HEK293 (cell line): Measurements from ENCODE around the gene LRRC70.

Experiments
- CTCF ChIA-PET: fragments of 350-600 bp; formaldehyde crosslinking; extraction: SDS; loops from one replicate; lab custom pipeline; 2021; ENCODE audit warnings: antibody characterized with exemption; lab: Yijun Ruan, JAX
- POLR2A ChIA-PET: fragments of 300-600 bp; formaldehyde crosslinking; extraction: SDS; loops from one replicate; lab custom pipeline; 2020; ENCODE audit warnings: antibody characterized with exemption, inconsistent platforms; lab: Yijun Ruan, JAX
- H3K27ac ChIP-seq: fragments of 200-500 bp; sonication (Bioruptor generic); 2 replicates; pipeline ENCODE4 v1.5.1; 2014; ENCODE audit warnings: low read depth, low read length, control low read depth, inconsistent platforms; ENCODE audit errors: extremely low read depth
- H3K36me3 ChIP-seq, 2 experiments: fragments of 200-500 bp in 1 of 2; sonication (Bioruptor generic) in 1 of 2; 1 replicate in 1 of 2; 2 replicates in 1 of 2; pipeline ENCODE4 v1.5.1; 2014 to 2017; ENCODE audit warnings: inconsistent platforms in 2 of 2, low read length in 2 of 2; ENCODE audit not compliant: control insufficient read depth in 2 of 2, insufficient read depth in 1 of 2
- H3K4me1 ChIP-seq: fragments of 200-500 bp; sonication (Bioruptor generic); 2 replicates; pipeline ENCODE4 v1.5.1; 2014; ENCODE audit warnings: mild to moderate bottlenecking, low read length, inconsistent platforms; ENCODE audit not compliant: control insufficient read depth, insufficient read depth
- H3K4me3 ChIP-seq: 2 replicates; pipeline ENCODE4 v1.5.1; 2011; ENCODE audit warnings: low read depth, mild to moderate bottlenecking, control low read depth, low read length, moderate library complexity
- H3K9me3 ChIP-seq: fragments of 200-500 bp; sonication (Bioruptor generic); 2 replicates; pipeline ENCODE4 v1.5.1; 2014; ENCODE audit warnings: low read depth, low read length, inconsistent platforms; ENCODE audit not compliant: control insufficient read depth, insufficient read depth
- KLF16 ChIP-seq: fragments of 450-650 bp; formaldehyde crosslinking; IDR thresholded peaks from 2 replicates; pipeline ENCODE4 v1.5.1; 2017; ENCODE audit warnings: missing biosample characterization, missing genetic modification characterization
- SCRT1 ChIP-seq: fragments of 450-650 bp; formaldehyde crosslinking; IDR thresholded peaks from 2 replicates; pipeline ENCODE4 v1.5.1; 2016; ENCODE audit warnings: missing biosample characterization, missing genetic modification characterization, borderline replicate concordance
- ZNF132 ChIP-seq: fragments of 450-650 bp; formaldehyde crosslinking; IDR thresholded peaks from 2 replicates; pipeline ENCODE4 v1.5.1; 2017; ENCODE audit warnings: missing biosample characterization, missing genetic modification characterization, borderline replicate concordance
- ZNF366 ChIP-seq: fragments of 450-650 bp; formaldehyde crosslinking; conservative IDR thresholded peaks from 2 replicates; pipeline ENCODE4 v1.5.1; 2016; ENCODE audit warnings: missing biosample characterization, missing genetic modification characterization
- ZNF585B ChIP-seq: fragments of 450-650 bp; formaldehyde crosslinking; IDR thresholded peaks from 2 replicates; pipeline ENCODE4 v1.5.1; 2016; ENCODE audit warnings: missing biosample characterization, missing genetic modification characterization
- ZNF776 ChIP-seq: fragments of 450-650 bp; formaldehyde crosslinking; IDR thresholded peaks from 2 replicates; pipeline ENCODE4 v1.5.0; 2017; ENCODE audit warnings: missing biosample characterization, missing genetic modification characterization, borderline replicate concordance
- ZNF830 ChIP-seq: fragments of 450-650 bp; IDR thresholded peaks from 2 replicates; pipeline ENCODE4 v1.5.0; 2018; ENCODE audit warnings: missing biosample characterization, missing genetic modification characterization, low read depth, mild to moderate bottlenecking, moderate library complexity
- TF ChIP-seq, protein P1 (sequence below): fragments of 450-650 bp; formaldehyde crosslinking; IDR thresholded peaks from 2 replicates; pipeline ENCODE4 v1.5.1; 2016; ENCODE audit warnings: missing biosample characterization, missing genetic modification characterization
- TF ChIP-seq, protein P2 (sequence below): fragments of 450-650 bp; formaldehyde crosslinking; IDR thresholded peaks from 2 replicates; pipeline ENCODE4 v1.5.1; 2016; ENCODE audit warnings: missing biosample characterization, missing genetic modification characterization, low read depth
- TF ChIP-seq, protein P3 (sequence below): sonication (generic); formaldehyde crosslinking; IDR thresholded peaks from 2 replicates; pipeline ENCODE4 v1.8.1; 2022; ENCODE audit warnings: mild to moderate bottlenecking, moderate library complexity, missing genetic modification reagents
- TF ChIP-seq, protein P4 (sequence below): fragments of 450-650 bp; formaldehyde crosslinking; IDR thresholded peaks from 2 replicates; pipeline ENCODE4 v1.5.1; 2016; ENCODE audit warnings: missing biosample characterization, missing genetic modification characterization, low read depth

The LRRC70 gene

DNA sequence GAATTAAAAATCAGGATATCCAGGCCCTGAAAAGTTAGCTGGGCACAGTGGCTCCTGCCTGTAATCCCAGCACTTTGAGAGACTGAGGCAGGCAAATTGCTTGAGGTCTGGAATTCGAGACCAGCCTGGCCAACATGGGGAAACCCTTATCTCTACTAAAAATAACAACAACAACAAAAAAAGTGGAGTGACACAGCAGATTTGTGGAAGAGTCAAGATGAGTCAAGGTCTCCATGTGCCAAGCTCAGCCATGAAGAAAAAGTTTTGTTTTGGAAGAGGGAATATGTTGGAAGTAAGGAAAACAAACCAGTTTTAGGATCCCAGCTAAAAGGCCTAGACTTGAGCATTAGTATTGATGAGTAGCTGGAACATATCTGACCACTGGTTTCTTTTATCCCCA is 14.7 kb downstream of the LRRC70 start (continued):
- TF ChIP-seq, protein P1, sequence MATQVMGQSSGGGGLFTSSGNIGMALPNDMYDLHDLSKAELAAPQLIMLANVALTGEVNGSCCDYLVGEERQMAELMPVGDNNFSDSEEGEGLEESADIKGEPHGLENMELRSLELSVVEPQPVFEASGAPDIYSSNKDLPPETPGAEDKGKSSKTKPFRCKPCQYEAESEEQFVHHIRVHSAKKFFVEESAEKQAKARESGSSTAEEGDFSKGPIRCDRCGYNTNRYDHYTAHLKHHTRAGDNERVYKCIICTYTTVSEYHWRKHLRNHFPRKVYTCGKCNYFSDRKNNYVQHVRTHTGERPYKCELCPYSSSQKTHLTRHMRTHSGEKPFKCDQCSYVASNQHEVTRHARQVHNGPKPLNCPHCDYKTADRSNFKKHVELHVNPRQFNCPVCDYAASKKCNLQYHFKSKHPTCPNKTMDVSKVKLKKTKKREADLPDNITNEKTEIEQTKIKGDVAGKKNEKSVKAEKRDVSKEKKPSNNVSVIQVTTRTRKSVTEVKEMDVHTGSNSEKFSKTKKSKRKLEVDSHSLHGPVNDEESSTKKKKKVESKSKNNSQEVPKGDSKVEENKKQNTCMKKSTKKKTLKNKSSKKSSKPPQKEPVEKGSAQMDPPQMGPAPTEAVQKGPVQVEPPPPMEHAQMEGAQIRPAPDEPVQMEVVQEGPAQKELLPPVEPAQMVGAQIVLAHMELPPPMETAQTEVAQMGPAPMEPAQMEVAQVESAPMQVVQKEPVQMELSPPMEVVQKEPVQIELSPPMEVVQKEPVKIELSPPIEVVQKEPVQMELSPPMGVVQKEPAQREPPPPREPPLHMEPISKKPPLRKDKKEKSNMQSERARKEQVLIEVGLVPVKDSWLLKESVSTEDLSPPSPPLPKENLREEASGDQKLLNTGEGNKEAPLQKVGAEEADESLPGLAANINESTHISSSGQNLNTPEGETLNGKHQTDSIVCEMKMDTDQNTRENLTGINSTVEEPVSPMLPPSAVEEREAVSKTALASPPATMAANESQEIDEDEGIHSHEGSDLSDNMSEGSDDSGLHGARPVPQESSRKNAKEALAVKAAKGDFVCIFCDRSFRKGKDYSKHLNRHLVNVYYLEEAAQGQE (tag by site-specific recombination), result no peak
- no peak for TF ChIP-seq KLF16 (tag by site-specific recombination)
- TF ChIP-seq ZNF585B, result no peak
- no peak for TF ChIP-seq ZNF132 (tag by site-specific recombination)
- TF ChIP-seq, protein P2, sequence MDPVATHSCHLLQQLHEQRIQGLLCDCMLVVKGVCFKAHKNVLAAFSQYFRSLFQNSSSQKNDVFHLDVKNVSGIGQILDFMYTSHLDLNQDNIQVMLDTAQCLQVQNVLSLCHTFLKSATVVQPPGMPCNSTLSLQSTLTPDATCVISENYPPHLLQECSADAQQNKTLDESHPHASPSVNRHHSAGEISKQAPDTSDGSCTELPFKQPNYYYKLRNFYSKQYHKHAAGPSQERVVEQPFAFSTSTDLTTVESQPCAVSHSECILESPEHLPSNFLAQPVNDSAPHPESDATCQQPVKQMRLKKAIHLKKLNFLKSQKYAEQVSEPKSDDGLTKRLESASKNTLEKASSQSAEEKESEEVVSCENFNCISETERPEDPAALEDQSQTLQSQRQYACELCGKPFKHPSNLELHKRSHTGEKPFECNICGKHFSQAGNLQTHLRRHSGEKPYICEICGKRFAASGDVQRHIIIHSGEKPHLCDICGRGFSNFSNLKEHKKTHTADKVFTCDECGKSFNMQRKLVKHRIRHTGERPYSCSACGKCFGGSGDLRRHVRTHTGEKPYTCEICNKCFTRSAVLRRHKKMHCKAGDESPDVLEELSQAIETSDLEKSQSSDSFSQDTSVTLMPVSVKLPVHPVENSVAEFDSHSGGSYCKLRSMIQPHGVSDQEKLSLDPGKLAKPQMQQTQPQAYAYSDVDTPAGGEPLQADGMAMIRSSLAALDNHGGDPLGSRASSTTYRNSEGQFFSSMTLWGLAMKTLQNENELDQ (tag by site-specific recombination), result no peak
- TF ChIP-seq, protein P3, sequence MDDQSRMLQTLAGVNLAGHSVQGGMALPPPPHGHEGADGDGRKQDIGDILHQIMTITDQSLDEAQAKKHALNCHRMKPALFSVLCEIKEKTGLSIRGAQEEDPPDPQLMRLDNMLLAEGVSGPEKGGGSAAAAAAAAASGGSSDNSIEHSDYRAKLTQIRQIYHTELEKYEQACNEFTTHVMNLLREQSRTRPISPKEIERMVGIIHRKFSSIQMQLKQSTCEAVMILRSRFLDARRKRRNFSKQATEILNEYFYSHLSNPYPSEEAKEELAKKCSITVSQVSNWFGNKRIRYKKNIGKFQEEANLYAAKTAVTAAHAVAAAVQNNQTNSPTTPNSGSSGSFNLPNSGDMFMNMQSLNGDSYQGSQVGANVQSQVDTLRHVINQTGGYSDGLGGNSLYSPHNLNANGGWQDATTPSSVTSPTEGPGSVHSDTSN (CRISPR knock-in tag), result no peak

DNA sequence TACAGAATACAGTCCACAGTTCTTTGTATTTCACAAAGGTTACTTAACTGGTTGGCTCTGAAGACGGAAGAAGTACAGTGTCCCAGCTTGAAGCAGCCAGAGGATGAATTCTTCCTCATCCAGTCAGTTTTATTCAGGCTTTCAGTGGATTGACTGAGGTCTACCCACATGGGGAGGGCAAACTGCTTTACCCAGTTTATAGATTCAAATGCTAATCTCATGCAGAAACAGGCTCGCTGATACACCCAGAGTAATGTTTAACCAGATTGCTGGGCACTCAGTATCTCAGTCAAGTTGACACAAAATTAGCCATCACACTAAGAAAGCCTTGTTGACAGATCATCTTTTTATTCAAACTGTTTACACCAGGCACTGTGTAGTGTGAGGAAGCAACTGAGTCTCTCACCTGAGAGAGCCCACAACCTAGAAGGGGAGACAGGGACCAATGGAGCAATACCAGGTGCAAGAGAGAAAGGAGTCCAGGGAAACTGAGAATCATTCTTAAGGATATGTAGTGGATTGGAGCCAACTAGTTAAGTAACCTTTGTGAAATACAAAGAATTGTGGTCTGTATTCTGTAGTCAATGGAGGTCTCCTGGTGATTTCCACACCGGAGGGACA is 15.9 kb downstream of the LRRC70 start:
- Histone ChIP-seq H3K27ac (no peak overlapping the region), H3K36me3 (peaks cover 12 to 16% of the 10 kb centered on the region in 2 experiments), H3K4me3 (no peak overlapping the region), H3K4me1 (no peaks in the 10 kb centered on the region), H3K9me3 (no peaks in the 10 kb centered on the region)
- POLR2A ChIA-PET, result no interaction called here
- TF ChIP-seq SCRT1 (tag by site-specific recombination), result no peak
- TF ChIP-seq, protein P4, sequence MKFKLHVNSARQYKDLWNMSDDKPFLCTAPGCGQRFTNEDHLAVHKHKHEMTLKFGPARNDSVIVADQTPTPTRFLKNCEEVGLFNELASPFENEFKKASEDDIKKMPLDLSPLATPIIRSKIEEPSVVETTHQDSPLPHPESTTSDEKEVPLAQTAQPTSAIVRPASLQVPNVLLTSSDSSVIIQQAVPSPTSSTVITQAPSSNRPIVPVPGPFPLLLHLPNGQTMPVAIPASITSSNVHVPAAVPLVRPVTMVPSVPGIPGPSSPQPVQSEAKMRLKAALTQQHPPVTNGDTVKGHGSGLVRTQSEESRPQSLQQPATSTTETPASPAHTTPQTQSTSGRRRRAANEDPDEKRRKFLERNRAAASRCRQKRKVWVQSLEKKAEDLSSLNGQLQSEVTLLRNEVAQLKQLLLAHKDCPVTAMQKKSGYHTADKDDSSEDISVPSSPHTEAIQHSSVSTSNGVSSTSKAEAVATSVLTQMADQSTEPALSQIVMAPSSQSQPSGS (tag by site-specific recombination), result no peak
- CTCF ChIA-PET, result no interaction called here

DNA sequence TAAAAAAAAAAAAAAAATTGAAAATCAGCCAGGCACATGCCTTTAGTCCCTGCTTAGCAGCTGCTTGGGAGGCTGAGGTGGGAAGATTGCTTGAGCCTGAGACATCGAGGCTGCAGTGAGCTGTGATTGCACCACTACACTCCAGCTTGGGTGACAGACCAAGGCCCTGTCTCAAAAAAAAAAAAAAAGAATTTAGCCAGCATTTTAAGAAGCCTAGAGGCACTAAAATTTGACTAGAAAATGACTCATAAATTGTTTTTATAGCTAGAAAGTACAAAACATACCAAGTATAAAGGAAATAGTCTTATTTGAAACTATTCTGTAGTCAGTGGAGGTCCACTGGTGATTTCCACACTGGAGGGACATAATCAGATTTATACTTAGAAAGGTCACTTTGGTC is 17.5 kb downstream of the LRRC70 start:
- Histone ChIP-seq H3K4me3 (no peak overlapping the region), H3K9me3 (no peaks in the 10 kb centered on the region), H3K27ac (no peak overlapping the region), H3K4me1 (no peaks in the 10 kb centered on the region), H3K36me3 (peaks cover 8 to 16% of the 10 kb centered on the region in 2 experiments)
- no peak for TF ChIP-seq ZNF830 (tag by site-specific recombination)
- no peak for TF ChIP-seq ZNF366 (tag by site-specific recombination)
- TF ChIP-seq ZNF776 (tag by site-specific recombination), result no peak
- ChIA-PET CTCF (no interaction called here), POLR2A (interaction anchor here (0.7 kb wide), 1 partner anchor 626 kb away, joined by 3 read pairs; no protein-coding TSS in a partner anchor)
